ENCODE measurements around the gene CABLES1.
"Not testable (repeated sequence)": the region's sequence is repeated elsewhere in the genome, so short reads cannot be mapped to it uniquely, and the experiment has no call there.

The CABLES1 gene

DNA sequence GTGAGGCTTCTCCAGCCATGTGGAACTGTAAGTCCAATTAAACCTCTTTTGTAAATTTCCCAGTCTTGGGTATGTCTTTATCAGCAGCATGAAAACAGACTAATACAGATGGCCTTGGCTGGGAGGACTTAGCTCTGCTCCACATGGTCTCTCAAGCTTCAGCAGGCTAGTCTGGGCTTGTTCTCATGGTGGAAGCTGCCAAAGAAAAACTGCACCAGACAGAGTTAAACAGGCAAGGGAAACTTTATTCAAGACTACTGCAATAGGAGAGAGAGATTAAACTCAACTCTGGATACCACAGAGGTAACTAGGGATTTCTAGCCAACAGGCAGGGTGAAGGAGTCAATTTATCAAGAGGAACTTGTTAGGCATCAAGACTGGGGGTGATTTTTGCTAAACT lies 142.1 kb downstream of the CABLES1 start:
- no peaks in the 10 kb centered on the region for H3K9me3 ChIP-seq (ENCODE audit: low read length)
- H3K4me3 ChIP-seq (ENCODE audit: low read length), result no peak overlapping the region
- no peaks in the 10 kb centered on the region for H3K36me3 ChIP-seq (ENCODE audit: insufficient read depth, low read length)
- H3K4me1 ChIP-seq (ENCODE audit: insufficient read depth, low read length), result no peaks in the 10 kb centered on the region
- no peaks in the 10 kb centered on the region for H3K27me3 ChIP-seq (ENCODE audit: insufficient read depth, low read length)
- H2AFZ ChIP-seq (ENCODE audit: low read depth, low read length), result no peak overlapping the region

DNA sequence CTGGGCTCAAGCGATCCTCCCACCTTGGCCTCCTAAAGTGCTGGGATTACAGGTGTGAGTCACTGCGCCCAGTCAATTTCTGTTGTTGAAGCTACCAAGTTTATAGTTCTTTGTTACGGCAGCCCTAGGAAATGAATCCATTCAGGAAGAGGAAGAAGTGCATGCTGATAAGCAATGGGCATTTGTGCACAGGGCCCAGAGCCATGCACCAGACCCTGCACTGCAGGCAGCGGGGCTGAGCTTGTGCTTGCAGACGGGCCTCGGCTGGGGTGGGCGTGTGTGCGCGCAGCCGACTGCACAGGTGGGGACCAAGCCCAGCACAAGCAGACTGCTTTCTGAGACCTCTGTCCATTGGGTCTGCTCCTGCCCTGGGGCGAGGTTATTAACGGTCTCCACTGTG lies 144.6 kb downstream of the CABLES1 start:
- H3K27me3 ChIP-seq (ENCODE audit: insufficient read depth, low read length), result no peaks in the 10 kb centered on the region
- H3K9me3 ChIP-seq (ENCODE audit: low read length), result no peaks in the 10 kb centered on the region
- H2AFZ ChIP-seq (ENCODE audit: low read depth, low read length), result no peak overlapping the region
- no peak overlapping the region for H3K4me3 ChIP-seq (ENCODE audit: low read length)
- H3K4me1 ChIP-seq (ENCODE audit: insufficient read depth, low read length), result peaks cover 4% of the 10 kb centered on the region
- H3K36me3 ChIP-seq (ENCODE audit: insufficient read depth, low read length), result no peaks in the 10 kb centered on the region

DNA sequence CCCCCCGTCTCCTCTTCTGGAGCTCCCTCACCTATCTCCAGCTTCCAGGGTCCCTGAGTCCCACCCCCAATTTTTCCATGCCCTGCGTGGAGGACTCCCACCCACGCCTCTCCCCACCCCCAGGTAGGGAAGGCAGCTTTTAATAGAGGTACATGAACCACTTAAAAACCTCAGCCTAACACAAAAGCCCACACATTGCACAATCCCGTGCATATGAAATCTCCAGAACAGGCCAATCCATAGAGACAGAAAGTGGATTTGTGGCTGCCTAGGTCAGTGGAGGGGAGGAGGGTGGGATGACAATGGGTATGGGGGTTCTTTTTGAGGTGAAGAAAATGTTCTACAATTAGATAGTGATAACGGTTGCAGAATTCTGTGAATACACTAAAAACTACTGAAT lies 145.6 kb downstream of the CABLES1 start:
- H3K27me3 ChIP-seq (ENCODE audit: insufficient read depth, low read length), result no peaks in the 10 kb centered on the region
- no peaks in the 10 kb centered on the region for H3K36me3 ChIP-seq (ENCODE audit: insufficient read depth, low read length)
- H3K4me1 ChIP-seq (ENCODE audit: insufficient read depth, low read length), result peaks cover 4% of the 10 kb centered on the region
- H3K4me3 ChIP-seq (ENCODE audit: low read length), result no peak overlapping the region
- no peaks in the 10 kb centered on the region for H3K9me3 ChIP-seq (ENCODE audit: low read length)
- H2AFZ ChIP-seq (ENCODE audit: low read depth, low read length), result no peak overlapping the region

DNA sequence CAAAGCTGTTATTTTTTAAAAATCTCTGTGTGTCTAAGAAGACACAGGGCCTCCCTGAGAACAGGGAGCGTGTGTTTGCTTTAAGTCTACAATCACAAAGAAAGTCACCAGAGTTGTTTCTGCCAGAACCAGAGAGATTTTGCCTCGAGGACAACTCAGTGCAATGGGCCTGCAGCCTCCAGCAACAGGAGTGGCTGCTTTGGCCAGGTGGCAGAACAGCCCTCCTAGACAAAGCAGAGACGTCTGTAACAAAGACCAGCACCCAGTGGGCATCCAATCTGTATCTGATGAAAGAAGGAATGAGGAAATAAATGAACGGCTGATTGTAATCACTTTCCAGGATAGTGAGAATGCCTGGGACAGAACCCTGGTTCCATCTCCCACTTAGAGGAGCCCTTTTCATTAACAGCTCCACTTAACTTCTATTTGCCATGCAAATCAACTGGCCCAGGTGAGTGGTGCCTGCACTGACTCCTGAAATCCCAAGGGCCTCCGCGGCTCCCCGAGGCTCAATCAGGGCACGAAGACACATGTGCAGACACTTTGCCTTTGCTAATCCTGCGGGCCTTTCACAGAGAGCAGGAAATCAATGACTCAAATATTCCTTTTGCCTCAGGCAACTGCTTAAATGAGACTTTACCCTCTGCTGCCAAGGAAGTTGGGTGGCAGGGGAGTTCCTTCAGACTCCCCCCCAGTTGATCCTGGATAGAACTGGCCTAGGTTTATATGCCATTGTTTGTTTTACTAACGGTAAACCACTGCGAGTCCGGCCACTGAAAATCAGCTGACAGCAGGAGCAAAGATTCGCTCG lies 146.5 kb downstream of the CABLES1 start:
- no peak overlapping the region for H3K4me3 ChIP-seq (ENCODE audit: low read length)
- no peaks in the 10 kb centered on the region for H3K36me3 ChIP-seq (ENCODE audit: insufficient read depth, low read length)
- H3K9me3 ChIP-seq (ENCODE audit: low read length), result no peaks in the 10 kb centered on the region
- H3K4me1 ChIP-seq (ENCODE audit: insufficient read depth, low read length), result peaks cover 4% of the 10 kb centered on the region
- H2AFZ ChIP-seq (ENCODE audit: low read depth, low read length), result no peak overlapping the region
- H3K27me3 ChIP-seq (ENCODE audit: insufficient read depth, low read length), result no peaks in the 10 kb centered on the region

DNA sequence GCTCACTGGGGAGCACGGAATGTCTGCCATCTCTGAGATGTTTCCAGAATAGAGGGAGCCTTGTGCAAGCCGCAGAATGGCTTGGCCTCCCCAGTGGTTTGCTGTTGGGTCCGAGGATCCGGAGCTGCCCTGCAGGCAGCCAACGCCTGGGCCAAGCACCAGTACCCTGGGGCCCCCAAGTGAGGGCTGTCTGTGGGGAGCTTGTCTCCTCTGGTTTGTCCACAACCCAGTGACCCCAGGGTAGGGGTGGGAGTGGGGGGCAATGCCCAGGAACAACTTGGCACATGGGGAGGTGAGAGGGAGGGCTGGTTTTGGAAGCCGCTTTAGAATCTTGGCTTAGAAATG lies 147.1 kb downstream of the CABLES1 start:
- Histone ChIP-seq H3K4me1 (ENCODE audit: insufficient read depth, low read length) (peaks cover 4% of the 10 kb centered on the region), H3K4me3 (ENCODE audit: low read length) (no peak overlapping the region), H3K9me3 (ENCODE audit: low read length) (no peaks in the 10 kb centered on the region), H3K36me3 (ENCODE audit: insufficient read depth, low read length) (no peaks in the 10 kb centered on the region), H2AFZ (ENCODE audit: low read depth, low read length) (no peak overlapping the region), H3K27me3 (ENCODE audit: insufficient read depth, low read length) (no peaks in the 10 kb centered on the region)

DNA sequence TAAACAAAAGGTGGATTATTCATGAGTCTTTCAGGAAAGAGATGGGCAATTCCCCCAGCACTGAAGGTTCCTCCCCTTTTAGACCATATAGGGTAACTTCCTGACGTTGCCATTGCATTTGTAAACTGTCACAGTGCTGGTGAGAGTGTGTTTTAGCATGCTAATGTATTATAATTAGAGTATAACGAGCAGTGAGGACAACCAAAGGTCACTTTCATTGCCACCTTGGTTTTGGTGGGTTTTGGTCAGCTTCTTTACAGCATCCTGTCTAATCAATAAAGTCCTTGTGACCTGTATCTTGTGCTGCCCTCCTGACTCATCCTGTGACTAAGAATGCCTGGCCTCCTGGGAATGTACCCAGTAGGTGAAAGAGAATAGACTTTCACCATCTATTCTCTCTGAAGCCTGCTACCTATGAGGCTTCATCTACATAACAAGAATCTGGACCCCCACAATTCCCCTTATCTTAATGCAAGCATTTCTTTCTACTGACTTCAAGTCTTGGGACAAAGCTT lies 148.7 kb downstream of the CABLES1 start:
- no peaks in the 10 kb centered on the region for H3K27me3 ChIP-seq (ENCODE audit: insufficient read depth, low read length)
- H3K36me3 ChIP-seq (ENCODE audit: insufficient read depth, low read length), result no peaks in the 10 kb centered on the region
- no peaks in the 10 kb centered on the region for H3K9me3 ChIP-seq (ENCODE audit: low read length)
- no peak overlapping the region for H2AFZ ChIP-seq (ENCODE audit: low read depth, low read length)
- H3K4me3 ChIP-seq (ENCODE audit: low read length), result no peak overlapping the region
- peaks cover 6% of the 10 kb centered on the region for H3K4me1 ChIP-seq (ENCODE audit: insufficient read depth, low read length)

DNA sequence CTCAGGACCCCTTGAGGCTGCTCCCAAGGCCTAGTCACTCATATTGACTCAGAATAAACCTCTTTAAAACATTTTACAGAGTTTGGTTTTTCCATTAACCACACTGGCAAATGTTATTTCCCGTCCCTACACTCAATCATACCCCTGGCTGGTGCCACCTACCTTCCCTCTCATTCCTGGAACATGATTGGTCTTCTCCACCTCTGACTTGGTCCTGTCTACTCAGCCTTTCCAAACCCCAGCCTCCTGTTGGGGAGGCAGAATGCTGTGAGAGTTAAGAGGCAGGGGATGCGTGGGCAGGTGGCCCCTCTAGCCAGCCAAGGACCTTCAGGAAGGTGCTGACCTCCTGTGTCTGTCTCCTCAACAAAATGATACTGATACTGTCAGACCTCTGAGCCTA lies 149.3 kb downstream of the CABLES1 start:
- Histone ChIP-seq H3K27me3 (ENCODE audit: insufficient read depth, low read length) (no peaks in the 10 kb centered on the region), H3K36me3 (ENCODE audit: insufficient read depth, low read length) (no peaks in the 10 kb centered on the region), H3K4me1 (ENCODE audit: insufficient read depth, low read length) (peaks cover 6% of the 10 kb centered on the region), H3K9me3 (ENCODE audit: low read length) (no peaks in the 10 kb centered on the region), H3K4me3 (ENCODE audit: low read length) (no peak overlapping the region), H2AFZ (ENCODE audit: low read depth, low read length) (no peak overlapping the region)

DNA sequence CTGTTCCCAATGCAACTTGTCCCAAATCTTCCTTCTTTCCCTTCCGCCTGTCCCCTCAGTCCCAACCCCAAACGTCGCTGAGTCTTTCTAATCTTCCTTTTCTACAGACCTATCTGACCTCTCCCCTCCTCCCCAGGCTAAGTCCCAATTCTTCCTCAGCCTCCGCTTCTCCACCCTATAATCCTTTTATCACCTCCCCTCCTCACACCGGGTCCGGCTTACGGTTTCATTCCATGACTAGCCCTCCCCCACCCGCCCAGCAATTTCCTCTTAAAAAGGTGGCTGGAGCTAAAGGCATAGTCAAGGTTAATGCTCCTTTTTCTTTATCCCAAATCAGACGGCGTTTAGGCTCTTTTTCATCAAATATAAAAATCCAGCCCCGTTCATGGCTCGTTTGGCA lies 150.3 kb downstream of the CABLES1 start:
- H3K36me3 ChIP-seq (ENCODE audit: insufficient read depth, low read length); H2AFZ ChIP-seq (ENCODE audit: low read depth, low read length); H3K9me3 ChIP-seq (ENCODE audit: low read length); H3K4me3 ChIP-seq (ENCODE audit: low read length); H3K27me3 ChIP-seq (ENCODE audit: insufficient read depth, low read length); H3K4me1 ChIP-seq (ENCODE audit: insufficient read depth, low read length): not testable (repeated sequence)

DNA sequence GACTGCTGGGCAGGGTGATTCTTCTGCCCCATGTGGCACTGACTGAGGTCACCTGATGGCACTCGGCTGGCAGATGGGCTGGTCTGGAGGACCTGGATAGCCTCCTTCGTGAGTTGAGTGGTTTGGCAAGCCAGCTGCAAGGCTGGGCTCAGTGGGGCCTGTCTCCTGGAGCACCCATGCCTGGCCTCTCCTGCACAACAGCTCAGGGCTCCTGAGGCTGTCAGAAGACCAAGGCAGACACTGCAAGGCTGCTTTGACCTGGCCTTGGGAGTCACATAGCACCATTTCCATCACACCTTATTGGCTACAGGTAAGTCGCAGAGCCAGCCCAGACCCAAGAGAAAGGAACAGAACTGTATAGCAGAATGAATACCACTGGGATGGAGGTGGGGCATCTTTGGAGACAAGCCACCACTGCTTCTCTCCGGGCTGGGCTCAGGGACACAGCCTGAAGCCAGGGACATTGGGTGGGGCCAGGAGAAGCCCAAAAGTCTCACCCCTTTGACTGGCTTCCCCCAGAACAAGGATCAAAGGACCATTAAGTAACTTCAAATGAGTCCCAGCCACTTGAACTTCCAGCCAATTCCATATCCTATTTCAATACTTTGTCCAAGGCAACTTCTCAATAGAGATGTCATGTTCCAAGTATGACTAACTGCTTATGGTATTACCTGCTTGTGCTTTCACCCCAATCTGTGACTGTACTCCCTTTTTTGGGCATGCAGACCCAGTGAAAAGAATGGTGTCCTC lies 156.3 kb downstream of the CABLES1 start:
- Histone ChIP-seq H2AFZ (ENCODE audit: low read depth, low read length) (no peak overlapping the region), H3K36me3 (ENCODE audit: insufficient read depth, low read length) (no peaks in the 10 kb centered on the region), H3K9me3 (ENCODE audit: low read length) (no peaks in the 10 kb centered on the region), H3K4me1 (ENCODE audit: insufficient read depth, low read length) (peaks cover 2% of the 10 kb centered on the region), H3K4me3 (ENCODE audit: low read length) (no peak overlapping the region), H3K27me3 (ENCODE audit: insufficient read depth, low read length) (no peaks in the 10 kb centered on the region)

DNA sequence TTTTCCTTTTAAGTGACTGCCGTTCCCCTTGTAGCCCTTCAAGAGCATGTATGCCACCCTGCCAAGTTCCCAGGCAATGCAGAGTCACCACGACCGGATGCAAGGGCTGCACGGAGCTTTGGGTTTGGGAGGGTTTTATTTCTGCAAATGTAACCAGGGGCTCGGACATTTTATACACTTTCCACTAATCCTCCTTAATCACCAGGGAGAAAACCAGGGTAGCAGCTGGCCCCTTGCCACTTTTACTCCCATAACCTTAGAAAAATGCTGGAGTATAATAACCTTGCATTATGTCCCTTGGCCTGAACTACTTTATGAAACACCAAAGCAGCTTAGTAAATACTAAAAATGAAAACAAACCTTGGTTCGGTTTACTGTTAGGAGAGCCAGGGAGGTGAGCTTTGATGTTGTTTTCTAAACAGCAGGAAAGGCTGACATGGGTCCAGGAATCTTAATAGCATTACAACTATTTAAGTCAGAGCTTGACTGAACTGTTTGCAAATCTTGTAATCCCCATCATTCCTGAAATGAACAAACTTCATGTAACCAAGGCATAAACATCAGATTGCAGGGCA lies 165.0 kb downstream of the CABLES1 start:
- Histone ChIP-seq H3K4me3 (ENCODE audit: low read length) (no peak overlapping the region), H3K4me1 (ENCODE audit: insufficient read depth, low read length) (no peaks in the 10 kb centered on the region), H3K27me3 (ENCODE audit: insufficient read depth, low read length) (no peaks in the 10 kb centered on the region), H3K9me3 (ENCODE audit: low read length) (no peaks in the 10 kb centered on the region), H3K36me3 (ENCODE audit: insufficient read depth, low read length) (no peaks in the 10 kb centered on the region), H2AFZ (ENCODE audit: low read depth, low read length) (no peak overlapping the region)

DNA sequence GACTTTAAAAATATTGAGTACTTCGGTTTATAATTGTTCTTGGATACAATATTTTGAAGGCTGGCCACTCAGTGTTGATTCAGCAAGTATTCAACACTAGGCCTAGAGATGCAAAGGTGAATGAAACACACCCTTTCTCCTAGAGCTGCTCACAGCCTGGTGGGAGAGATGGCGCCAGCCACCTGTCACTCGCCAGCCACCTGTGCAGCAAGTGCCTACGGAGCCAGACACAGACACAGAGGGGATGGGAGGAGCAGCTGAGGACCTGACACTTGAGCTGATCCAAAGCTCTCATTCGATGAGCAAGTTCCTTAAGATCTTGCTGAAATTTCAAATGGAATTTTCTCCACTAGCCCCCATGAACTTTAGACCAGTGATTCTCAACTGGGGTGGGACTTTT lies 166.7 kb downstream of the CABLES1 start:
- Histone ChIP-seq H3K27me3 (ENCODE audit: insufficient read depth, low read length) (no peaks in the 10 kb centered on the region), H3K4me3 (ENCODE audit: low read length) (no peak overlapping the region), H3K36me3 (ENCODE audit: insufficient read depth, low read length) (no peaks in the 10 kb centered on the region), H3K9me3 (ENCODE audit: low read length) (no peaks in the 10 kb centered on the region), H3K4me1 (ENCODE audit: insufficient read depth, low read length) (no peaks in the 10 kb centered on the region), H2AFZ (ENCODE audit: low read depth, low read length) (no peak overlapping the region)

DNA sequence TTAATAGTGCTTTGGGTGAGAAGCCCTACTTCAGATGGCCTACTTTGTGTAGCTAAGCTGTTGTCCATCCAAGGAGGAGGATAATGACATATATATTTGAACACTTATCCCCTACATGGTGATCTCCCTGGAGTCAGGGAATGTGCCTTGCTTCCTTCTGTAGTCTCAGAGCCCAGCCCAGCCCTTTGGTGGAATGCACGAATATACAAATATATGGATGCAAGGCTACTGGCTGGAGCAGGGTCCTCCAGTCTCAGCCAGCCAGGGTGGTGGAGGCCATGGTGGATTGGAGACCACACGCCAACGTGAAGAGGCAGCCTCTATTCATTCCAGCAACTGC lies 167.2 kb downstream of the CABLES1 start:
- Histone ChIP-seq H3K9me3 (ENCODE audit: low read length) (no peaks in the 10 kb centered on the region), H3K4me3 (ENCODE audit: low read length) (no peak overlapping the region), H3K27me3 (ENCODE audit: insufficient read depth, low read length) (no peaks in the 10 kb centered on the region), H3K36me3 (ENCODE audit: insufficient read depth, low read length) (no peaks in the 10 kb centered on the region), H3K4me1 (ENCODE audit: insufficient read depth, low read length) (no peaks in the 10 kb centered on the region), H2AFZ (ENCODE audit: low read depth, low read length) (no peak overlapping the region)

DNA sequence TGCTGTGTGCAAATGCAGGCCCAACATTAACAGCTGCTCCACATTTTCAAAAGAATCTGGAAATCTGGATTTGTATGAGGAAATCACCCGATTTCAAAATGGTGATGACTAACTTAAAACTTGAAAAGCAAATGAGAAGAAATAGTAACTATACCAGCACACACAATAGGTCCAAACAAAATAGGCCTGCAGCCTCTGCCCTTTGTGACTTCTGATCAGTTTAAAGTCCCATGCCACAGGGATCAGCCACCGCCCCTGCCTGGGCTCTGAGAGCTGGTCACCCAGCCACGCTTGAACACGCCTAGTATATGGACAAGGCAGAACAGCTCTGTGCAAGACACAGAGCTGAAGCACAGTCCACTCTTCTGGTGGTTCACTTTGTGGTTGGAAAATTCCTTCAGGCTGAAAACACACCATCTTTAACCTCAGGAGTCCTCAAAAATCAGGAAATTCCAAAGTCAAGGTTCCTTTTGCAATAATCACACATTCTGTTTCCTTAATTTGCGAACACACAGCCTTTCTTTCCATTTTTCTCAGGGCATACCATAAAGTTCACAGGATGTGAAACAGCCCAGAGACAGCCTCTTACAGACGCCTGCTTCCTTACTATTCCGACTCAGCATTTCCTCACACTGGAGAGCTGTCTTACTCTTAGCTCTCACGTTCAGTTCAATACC lies 167.7 kb downstream of the CABLES1 start:
- Histone ChIP-seq H3K27me3 (ENCODE audit: insufficient read depth, low read length) (no peaks in the 10 kb centered on the region), H3K4me3 (ENCODE audit: low read length) (no peak overlapping the region), H3K36me3 (ENCODE audit: insufficient read depth, low read length) (no peaks in the 10 kb centered on the region), H3K9me3 (ENCODE audit: low read length) (no peaks in the 10 kb centered on the region), H2AFZ (ENCODE audit: low read depth, low read length) (no peak overlapping the region), H3K4me1 (ENCODE audit: insufficient read depth, low read length) (no peaks in the 10 kb centered on the region)

All from neuron (in vitro differentiated cells).